ENCODE data around the gene BRWD1.

DNA sequence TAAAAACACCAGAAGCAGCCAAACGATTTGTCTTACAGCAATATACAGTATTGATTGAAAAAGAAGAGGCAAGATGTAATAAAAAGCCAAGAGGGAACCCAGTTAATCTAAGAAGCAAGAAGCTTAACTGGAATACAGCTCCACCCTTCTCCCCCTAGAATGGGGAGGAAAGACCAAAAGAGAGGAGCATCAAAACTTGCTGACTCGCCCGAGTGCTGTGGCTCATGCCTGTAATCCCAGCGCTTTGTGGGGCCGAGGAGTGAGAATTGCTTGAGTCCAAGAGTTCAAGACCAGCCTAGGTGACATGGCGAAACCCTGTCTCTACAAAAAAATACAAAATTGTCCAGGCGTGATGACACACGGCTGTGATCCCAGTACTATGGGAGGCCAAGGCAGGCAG is 32.2 kb downstream of the BRWD1 start:
- TF ChIP-seq POLR2A (IDR thresholded peaks at IDR 0.05; ENCODE audit: low read depth, low read length) (no peak), SPI1 (IDR thresholded peaks at IDR 0.05; ENCODE audit: low read depth, low read length) (no peak)
